Nephron progenitor cell (in vitro differentiated cells): ENCODE data around the gene BPI.

Experiments used
- DNase-seq: peaks from one replicate; pipeline ENCODE4 v3.0.0; 2021
- H3K27ac Mint-ChIP-seq: 2 replicates; pipeline ENCODE4 v1.8.0; 2021; ENCODE audit warnings: mild to moderate bottlenecking, moderate library complexity, mixed read lengths
- H3K27me3 Mint-ChIP-seq: 2 replicates; pipeline ENCODE4 v1.8.0; 2021; ENCODE audit warnings: mild to moderate bottlenecking, low read depth, mixed read lengths; ENCODE audit not compliant: poor library complexity
- H3K36me3 Mint-ChIP-seq: 2 replicates; pipeline ENCODE4 v1.8.0; 2021; ENCODE audit warnings: low read depth, mixed read lengths
- H3K4me1 Mint-ChIP-seq: 2 replicates; pipeline ENCODE4 v1.8.0; 2021; ENCODE audit warnings: mixed read lengths
- H3K4me3 Mint-ChIP-seq: 2 replicates; pipeline ENCODE4 v1.8.0; 2021; ENCODE audit warnings: mild to moderate bottlenecking, moderate library complexity, mixed read lengths
- H3K9me3 Mint-ChIP-seq: 2 replicates; pipeline ENCODE4 v1.8.0; 2021; ENCODE audit warnings: mild to moderate bottlenecking, moderate library complexity, mixed read lengths
- TF ChIP-seq, protein P1 (sequence below): fragments of 200-600 bp; sonication (generic); IDR thresholded peaks from 2 replicates; pipeline ENCODE4 v1.5.0; 2021; ENCODE audit warnings: antibody characterized with exemption

Gene BPI

DNA sequence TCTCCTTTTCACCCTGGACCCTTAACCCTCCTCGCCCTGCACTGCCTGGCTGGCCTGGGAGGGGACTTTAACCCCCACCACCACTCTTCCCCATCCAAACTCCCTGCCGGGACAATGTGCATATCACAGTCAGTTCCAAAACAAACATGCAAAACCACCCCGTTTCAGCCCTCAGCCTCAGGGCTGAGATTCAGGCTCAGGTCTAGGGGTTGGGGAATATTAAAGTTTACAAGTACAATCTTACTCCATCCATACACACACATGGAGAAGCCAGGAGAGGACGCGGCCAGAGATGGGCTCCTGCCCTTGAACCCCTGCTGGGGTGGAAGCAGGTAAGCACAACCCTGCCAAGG lies 44.0 kb upstream of the BPI start:
- Mint-ChIP-seq H3K4me1 (peaks cover 22% of the 10 kb centered on the region), H3K9me3 (peaks cover 9% of the 10 kb centered on the region), H3K4me3 (peak overlapping the region; percentile 75), H3K36me3 (no peaks in the 10 kb centered on the region), H3K27ac (no peak overlapping the region), H3K27me3 (peaks cover 86% of the 10 kb centered on the region)
- TF ChIP-seq, protein P1, sequence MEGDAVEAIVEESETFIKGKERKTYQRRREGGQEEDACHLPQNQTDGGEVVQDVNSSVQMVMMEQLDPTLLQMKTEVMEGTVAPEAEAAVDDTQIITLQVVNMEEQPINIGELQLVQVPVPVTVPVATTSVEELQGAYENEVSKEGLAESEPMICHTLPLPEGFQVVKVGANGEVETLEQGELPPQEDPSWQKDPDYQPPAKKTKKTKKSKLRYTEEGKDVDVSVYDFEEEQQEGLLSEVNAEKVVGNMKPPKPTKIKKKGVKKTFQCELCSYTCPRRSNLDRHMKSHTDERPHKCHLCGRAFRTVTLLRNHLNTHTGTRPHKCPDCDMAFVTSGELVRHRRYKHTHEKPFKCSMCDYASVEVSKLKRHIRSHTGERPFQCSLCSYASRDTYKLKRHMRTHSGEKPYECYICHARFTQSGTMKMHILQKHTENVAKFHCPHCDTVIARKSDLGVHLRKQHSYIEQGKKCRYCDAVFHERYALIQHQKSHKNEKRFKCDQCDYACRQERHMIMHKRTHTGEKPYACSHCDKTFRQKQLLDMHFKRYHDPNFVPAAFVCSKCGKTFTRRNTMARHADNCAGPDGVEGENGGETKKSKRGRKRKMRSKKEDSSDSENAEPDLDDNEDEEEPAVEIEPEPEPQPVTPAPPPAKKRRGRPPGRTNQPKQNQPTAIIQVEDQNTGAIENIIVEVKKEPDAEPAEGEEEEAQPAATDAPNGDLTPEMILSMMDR, result no peak
- no peak for DNase-seq

DNA sequence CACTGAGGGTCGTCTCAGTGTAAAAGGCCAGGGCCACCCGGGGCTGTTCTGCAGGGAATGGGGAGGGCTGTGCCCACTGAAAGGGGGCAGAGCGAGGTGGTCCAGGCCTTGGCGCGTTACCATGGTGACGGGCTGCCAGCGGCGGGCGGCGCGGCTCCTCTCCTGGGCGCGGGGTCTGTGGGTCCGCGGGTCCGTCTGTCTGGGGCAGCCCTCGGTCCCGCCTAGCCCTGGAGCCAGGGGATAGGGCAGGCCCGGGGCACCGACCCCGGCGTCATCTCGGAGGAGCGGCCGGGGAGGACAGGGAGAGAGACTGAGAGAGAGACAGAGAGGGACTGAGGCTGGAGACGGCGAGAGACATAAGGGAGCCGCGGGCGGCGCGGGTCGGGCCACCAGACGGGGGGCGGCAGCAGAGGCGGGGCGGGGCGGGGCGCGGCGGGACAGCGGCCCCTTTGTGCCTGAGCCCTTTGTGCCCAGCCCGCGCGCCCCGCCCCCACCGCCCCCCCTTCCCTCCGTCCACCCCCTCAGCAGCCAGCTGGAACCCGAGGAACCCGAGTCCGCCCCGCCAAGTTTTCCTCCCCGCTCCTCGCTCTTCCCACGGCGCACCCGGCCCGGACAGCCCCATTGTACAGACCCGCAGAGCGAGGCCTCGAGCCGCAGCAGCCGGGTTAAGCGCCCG lies 43.4 kb upstream of the BPI start, which contains the start of gene KIAA1755:
Gene KIAA1755, minus strand, starts transcription at position 358 of the 676 bp plus-strand sequence. Its CDS starts 235 bp downstream, at position 123.
- DNase-seq, result peak; percentile 46

DNA sequence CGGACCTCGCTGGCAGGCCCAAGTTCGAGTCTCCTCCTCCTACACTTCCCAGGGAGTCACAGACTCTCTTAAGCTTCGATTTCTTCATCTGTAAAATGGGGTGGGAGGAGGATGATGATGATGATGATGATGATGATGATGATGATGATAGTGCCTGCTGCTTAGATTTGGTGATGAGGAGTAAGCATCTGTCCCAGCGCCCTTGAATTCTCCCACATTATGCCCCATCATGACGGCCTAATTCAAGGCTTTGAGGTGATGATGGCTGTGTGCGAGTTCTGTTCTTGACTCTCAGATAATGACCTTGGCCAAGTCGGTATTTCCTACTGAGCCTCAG lies 42.9 kb upstream of the BPI start:
- no peak overlapping the region for H3K27ac Mint-ChIP-seq
- peaks cover 90% of the 10 kb centered on the region for H3K27me3 Mint-ChIP-seq
- peaks cover 17% of the 10 kb centered on the region for H3K9me3 Mint-ChIP-seq
- peaks cover 11% of the 10 kb centered on the region for H3K4me1 Mint-ChIP-seq
- peak overlapping the region; percentile 73 for H3K4me3 Mint-ChIP-seq
- TF ChIP-seq, protein P1, result no peak
- no peak for DNase-seq
- H3K36me3 Mint-ChIP-seq, result no peaks in the 10 kb centered on the region

More for the DNA sequence above, 43.4 kb upstream of the BPI start, which contains the start of gene KIAA1755:
- H3K36me3 Mint-ChIP-seq, result no peaks in the 10 kb centered on the region
- peaks cover 85% of the 10 kb centered on the region for H3K27me3 Mint-ChIP-seq
- peaks cover 12% of the 10 kb centered on the region for H3K9me3 Mint-ChIP-seq
- H3K4me3 Mint-ChIP-seq, result peak within 1 kb of the TSS; percentile 75
- no peak within 1 kb of the TSS for H3K27ac Mint-ChIP-seq
- TF ChIP-seq, protein P1, result no peak
- H3K4me1 Mint-ChIP-seq, result peaks cover 16% of the 10 kb centered on the region

DNA sequence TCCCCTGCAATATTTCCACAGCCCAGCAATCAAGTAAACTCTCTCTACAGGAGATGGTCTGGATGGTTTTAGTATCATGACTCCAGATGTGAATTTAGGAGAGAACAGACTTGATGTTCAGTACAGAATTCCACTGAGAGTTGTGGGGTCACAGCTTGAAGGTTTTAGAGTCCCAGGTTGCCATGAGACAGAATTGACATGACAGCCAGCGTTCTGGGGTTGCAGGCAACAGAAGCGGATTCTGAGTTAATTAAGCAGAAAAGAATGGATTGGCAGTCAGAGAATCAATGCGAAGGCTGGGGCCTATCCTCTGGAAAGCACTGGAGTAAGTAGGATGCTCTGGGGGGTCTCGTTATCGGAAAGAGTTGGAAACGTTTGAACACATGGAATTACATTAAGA lies 41.0 kb upstream of the BPI start:
- Mint-ChIP-seq H3K4me3 (no peak overlapping the region), H3K4me1 (peaks cover 9% of the 10 kb centered on the region), H3K9me3 (peaks cover 18% of the 10 kb centered on the region), H3K27ac (no peak overlapping the region), H3K36me3 (no peaks in the 10 kb centered on the region), H3K27me3 (peaks cover 87% of the 10 kb centered on the region)
- DNase-seq, result no peak
- TF ChIP-seq, protein P1, result no peak

DNA sequence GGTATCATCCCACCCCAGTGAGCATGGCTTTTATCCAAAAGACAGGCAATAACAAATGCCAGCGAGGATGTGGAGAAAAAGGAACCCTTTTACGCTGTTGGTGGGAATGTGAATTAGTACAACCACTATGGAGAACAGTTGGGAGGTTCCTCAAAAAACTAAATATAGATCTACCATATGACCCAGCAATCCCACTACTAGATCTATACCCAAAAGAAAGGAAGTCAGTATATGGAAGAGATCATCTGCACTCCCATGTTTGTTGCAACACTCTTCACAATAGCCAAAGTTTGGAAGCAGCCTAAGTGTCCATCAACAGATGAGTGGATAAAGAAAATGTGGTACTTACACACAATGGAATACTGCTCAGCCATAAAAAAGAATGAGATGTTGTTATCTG lies 37.5 kb upstream of the BPI start:
- H3K9me3 Mint-ChIP-seq, result peaks cover 18% of the 10 kb centered on the region
- H3K36me3 Mint-ChIP-seq, result no peaks in the 10 kb centered on the region
- TF ChIP-seq, protein P1, result no peak
- no peak overlapping the region for H3K4me3 Mint-ChIP-seq
- no peak overlapping the region for H3K27ac Mint-ChIP-seq
- H3K27me3 Mint-ChIP-seq, result peaks cover 59% of the 10 kb centered on the region
- H3K4me1 Mint-ChIP-seq, result peaks cover 4% of the 10 kb centered on the region
- no peak for DNase-seq

DNA sequence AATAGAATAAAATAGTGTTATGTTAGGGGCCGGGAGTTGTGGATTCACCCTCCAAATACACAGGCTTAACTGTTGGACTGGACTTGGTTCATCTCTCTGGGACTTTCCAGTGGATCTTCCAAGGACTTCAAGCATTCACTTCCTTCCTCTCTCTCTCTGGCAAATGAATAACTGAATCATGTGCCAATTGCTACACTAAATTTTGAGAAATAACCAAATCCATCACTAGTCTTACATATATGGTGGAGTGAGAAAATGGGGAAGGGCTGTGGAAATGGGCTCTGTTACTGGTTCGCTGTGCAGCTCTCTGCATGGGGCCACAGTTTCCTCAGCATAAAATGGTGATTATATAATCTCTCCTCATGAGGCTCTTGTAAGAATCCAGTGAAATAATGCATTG lies 36.7 kb upstream of the BPI start:
- TF ChIP-seq, protein P1, result no peak

More for the DNA sequence above, 36.7 kb upstream of the BPI start:
- Mint-ChIP-seq H3K9me3 (peaks cover 18% of the 10 kb centered on the region), H3K27me3 (peaks cover 57% of the 10 kb centered on the region), H3K4me3 (no peak overlapping the region), H3K4me1 (peaks cover 4% of the 10 kb centered on the region), H3K27ac (no peak overlapping the region), H3K36me3 (no peaks in the 10 kb centered on the region)
- DNase-seq, result no peak
